ENCODE results near the gene CAPN3. TPM values are rescaled to one million over a fixed set of nuclear protein-coding genes. Genes with fewer than 3 reads are reported as not detected.

Gene CAPN3
- polyA plus RNA-seq, 1 donor from 2014 or later: 1.5 TPM

- Histone ChIP-seq H3K27ac (ENCODE audit: low read length) (no peak overlapping the region), H3K4me3 (ENCODE audit: low read length) (no peak overlapping the region), H2AFZ (ENCODE audit: low read depth, low read length) (no peak overlapping the region), H3K36me3 (ENCODE audit: insufficient read depth, low read length) (no peaks in the 10 kb centered on the region), H3F3A (ENCODE audit: insufficient read depth, low read length, poor library complexity, severe bottlenecking) (no peaks in the 10 kb centered on the region), H3K79me2 (replicated peaks; ENCODE audit: insufficient read depth, low read length) (no peaks in the 10 kb centered on the region), H3K9me2 (ENCODE audit: insufficient read depth, low read length) (no peaks in the 10 kb centered on the region), H3K4me2 (ENCODE audit: low read length) (no peak overlapping the region), H3K9me3 (ENCODE audit: low read length) (no peaks in the 10 kb centered on the region), H3K27me3 (ENCODE audit: insufficient read depth, low read depth, low read length) (no peaks in the 10 kb centered on the region), H4K20me1 (ENCODE audit: insufficient read depth) (no peaks in the 10 kb centered on the region), H3K9ac (ENCODE audit: low read length) (no peak overlapping the region)
- TF ChIP-seq MXI1 (conservative IDR thresholded peaks at IDR 0.05; ENCODE audit: poor library complexity, severe bottlenecking) (no peak), CTCF (IDR thresholded peaks at IDR 0.05; ENCODE audit: poor library complexity, severe bottlenecking) (no peak), POLR2AphosphoS5 (IDR thresholded peaks at IDR 0.05) (no peak), REST (IDR thresholded peaks at IDR 0.05; ENCODE audit: borderline replicate concordance) (no peak), EZH2 (IDR thresholded peaks at IDR 0.05; ENCODE audit: borderline replicate concordance, insufficient read depth, low read length, poor library complexity, severe bottlenecking) (no peak), SMC3 (conservative IDR thresholded peaks at IDR 0.05; ENCODE audit: poor library complexity) (no peak), TAF1 (IDR thresholded peaks at IDR 0.05; ENCODE audit: low read depth) (no peak), EP300 (conservative IDR thresholded peaks at IDR 0.05; ENCODE audit: poor library complexity, severe bottlenecking) (no peak), RAD21 (conservative IDR thresholded peaks at IDR 0.05) (no peak)
Observed at GRCh38 chr15:42385980-42386700, 26.8 kb downstream of the CAPN3 start.

GRCh38 chr15:42387603-42388002 is 28.3 kb downstream of the CAPN3 start:
- Histone ChIP-seq H3K9me3 (ENCODE audit: low read length) (no peaks in the 10 kb centered on the region), H3K4me2 (ENCODE audit: low read length) (no peak overlapping the region), H4K20me1 (ENCODE audit: insufficient read depth) (no peaks in the 10 kb centered on the region), H3K9ac (ENCODE audit: low read length) (no peak overlapping the region), H3K9me2 (ENCODE audit: insufficient read depth, low read length) (no peaks in the 10 kb centered on the region), H3K4me3 (ENCODE audit: low read length) (no peak overlapping the region), H3K27me3 (ENCODE audit: insufficient read depth, low read depth, low read length) (no peaks in the 10 kb centered on the region), H2AFZ (ENCODE audit: low read depth, low read length) (no peak overlapping the region), H3K27ac (ENCODE audit: low read length) (no peak overlapping the region), H3K79me2 (replicated peaks; ENCODE audit: insufficient read depth, low read length) (no peaks in the 10 kb centered on the region), H3K36me3 (ENCODE audit: insufficient read depth, low read length) (no peaks in the 10 kb centered on the region), H3F3A (ENCODE audit: insufficient read depth, low read length, poor library complexity, severe bottlenecking) (no peaks in the 10 kb centered on the region)
- TF ChIP-seq TAF1 (IDR thresholded peaks at IDR 0.05; ENCODE audit: low read depth): no peak
- no peak for TF ChIP-seq EZH2 (IDR thresholded peaks at IDR 0.05; ENCODE audit: borderline replicate concordance, insufficient read depth, low read length, poor library complexity, severe bottlenecking)
- TF ChIP-seq SMC3 (conservative IDR thresholded peaks at IDR 0.05; ENCODE audit: poor library complexity): no peak
- TF ChIP-seq REST (IDR thresholded peaks at IDR 0.05; ENCODE audit: borderline replicate concordance): no peak
- TF ChIP-seq RAD21 (conservative IDR thresholded peaks at IDR 0.05): no peak
- no peak for TF ChIP-seq MXI1 (conservative IDR thresholded peaks at IDR 0.05; ENCODE audit: poor library complexity, severe bottlenecking)
- TF ChIP-seq POLR2AphosphoS5 (IDR thresholded peaks at IDR 0.05): no peak
- TF ChIP-seq CTCF (IDR thresholded peaks at IDR 0.05; ENCODE audit: poor library complexity, severe bottlenecking): no peak
- no peak for TF ChIP-seq EP300 (conservative IDR thresholded peaks at IDR 0.05; ENCODE audit: poor library complexity, severe bottlenecking)
